Uterus (tissue), 2 donors: ENCODE results near the gene SUDS3.

ENCODE experiments used
- CTCF ChIP-seq, 4 experiments: fragments of 200-600 bp in 2 of 4; fragments of 450-650 bp in 2 of 4; sonication (generic) in 2 of 4; IDR thresholded peaks; one replicate each; pipeline ENCODE4 v1.5.1; 2016 to 2019; ENCODE audit warnings: antibody characterized with exemption in 4 of 4, mild to moderate bottlenecking in 2 of 4, moderate library complexity in 1 of 4
- POLR2A ChIP-seq, 2 donors: fragments of 450-650 bp; IDR thresholded peaks; one replicate each; pipeline ENCODE4 v1.6.1; 2016; ENCODE audit warnings: antibody characterized with exemption in 2 of 2, mild to moderate bottlenecking in 1 of 2, moderate library complexity in 1 of 2

- TF ChIP-seq CTCF (IDR thresholded peaks at IDR 0.05) (no peak), POLR2A (IDR thresholded peaks at IDR 0.05) (no peak)
Observed at GRCh38 chr12:118357257-118358007, 18.9 kb upstream of the SUDS3 start.
